ENCODE results near the gene PSMD1. TPM values are rescaled to one million over a fixed set of nuclear protein-coding genes. Genes with fewer than 3 reads are reported as not detected.
"Not testable (repeated sequence)": the region's sequence is repeated elsewhere in the genome, so short reads cannot be mapped to it uniquely, and the experiment has no call there.

Gene PSMD1
- total RNA-seq, 1 donor from 2014 or later = 99.9 TPM

- no peak overlapping the region for H3K27ac Mint-ChIP-seq
- ATAC-seq (ENCODE audit: low read depth) (no peak), DNase-seq (no peak)
- no peaks in the 10 kb centered on the region for H3K36me3 Mint-ChIP-seq (ENCODE audit: low read depth)
- no peak for TF ChIP-seq CTCF (IDR thresholded peaks at IDR 0.05)
- no peaks in the 10 kb centered on the region for H3K9me3 Mint-ChIP-seq
- ChIA-PET POLR2A (no interaction called here), CTCF (interaction anchor here (1.8 kb wide), 1 partner anchor 86 kb away, joined by 5 read pairs; no protein-coding TSS in a partner anchor)
- H3K27me3 Mint-ChIP-seq = peaks cover 42% of the 10 kb centered on the region
- intact Hi-C loops (cut with micrococcal nuclease) = no loop called here
- H3K4me3 Mint-ChIP-seq = no peak overlapping the region
- H3K4me1 Mint-ChIP-seq = peaks cover 2% of the 10 kb centered on the region
These were observed 134.0 kb downstream of the PSMD1 start for GRCh38 chr2:231190531-231191197.

GRCh38 chr2:231191896-231192872 lies 135.5 kb downstream of the PSMD1 start:
- Mint-ChIP-seq H3K27ac (no peak overlapping the region), H3K4me3 (no peak overlapping the region), H3K4me1 (peaks cover 2% of the 10 kb centered on the region), H3K27me3 (peaks cover 41% of the 10 kb centered on the region), H3K36me3 (ENCODE audit: low read depth) (no peaks in the 10 kb centered on the region), H3K9me3 (no peaks in the 10 kb centered on the region)
- ChIA-PET POLR2A (no interaction called here), CTCF (interaction anchor here (1.8 kb wide), 1 partner anchor 88 kb away, joined by 5 read pairs; no protein-coding TSS in a partner anchor)
- TF ChIP-seq CTCF (IDR thresholded peaks at IDR 0.05) = no peak
- ATAC-seq (ENCODE audit: low read depth) (no peak), DNase-seq (no peak)
- intact Hi-C loops (cut with micrococcal nuclease) = no loop called here

- no peak for ATAC-seq (ENCODE audit: low read depth)
- TF ChIP-seq CTCF (IDR thresholded peaks at IDR 0.05) = no peak
- DNase-seq = no peak
- Mint-ChIP-seq H3K9me3 (no peaks in the 10 kb centered on the region), H3K36me3 (ENCODE audit: low read depth) (peaks cover 1% of the 10 kb centered on the region), H3K27me3 (peaks cover 34% of the 10 kb centered on the region), H3K27ac (no peak overlapping the region), H3K4me3 (no peak overlapping the region), H3K4me1 (peaks cover 8% of the 10 kb centered on the region)
- intact Hi-C loops (cut with micrococcal nuclease) = no loop called here
- CTCF ChIA-PET = no interaction called here
- POLR2A ChIA-PET = interaction anchor here (0.6 kb wide), 1 partner anchor 82 kb away, joined by 5 read pairs; no protein-coding TSS in a partner anchor
These were observed 136.5 kb downstream of the PSMD1 start for GRCh38 chr2:231193216-231193615.

DNA sequence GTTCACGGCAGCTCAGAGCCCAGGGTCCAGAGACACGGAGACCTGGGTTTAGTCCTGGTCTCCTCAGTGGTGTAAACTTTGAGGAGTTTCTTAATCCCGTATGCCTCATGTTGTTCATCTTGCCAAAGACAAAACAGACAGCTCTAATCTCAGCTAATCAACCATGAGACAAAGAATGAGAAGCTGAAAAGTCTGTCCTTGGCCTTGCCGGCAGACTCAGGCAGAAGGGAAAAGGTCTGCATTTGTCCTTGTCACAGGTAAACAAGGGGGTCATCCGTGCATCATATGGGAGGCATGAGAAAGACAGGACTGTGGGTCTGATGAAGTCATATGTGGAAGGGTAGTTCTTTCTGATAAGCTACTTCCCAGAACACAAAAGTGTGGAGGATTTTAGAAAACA lies 139.9 kb downstream of the PSMD1 start:
- Mint-ChIP-seq H3K27me3 (peaks cover 13% of the 10 kb centered on the region), H3K4me3 (peak overlapping the region; percentile 41), H3K4me1 (peaks cover 11% of the 10 kb centered on the region), H3K36me3 (ENCODE audit: low read depth) (peaks cover 2% of the 10 kb centered on the region), H3K9me3 (no peaks in the 10 kb centered on the region), H3K27ac (no peak overlapping the region)
- TF ChIP-seq CTCF (IDR thresholded peaks at IDR 0.05) = no peak
- ChIA-PET POLR2A (no interaction called here), CTCF (no interaction called here)
- intact Hi-C loops (cut with micrococcal nuclease) = no loop called here
- no peak for DNase-seq
- no peak for ATAC-seq (ENCODE audit: low read depth)

GRCh38 chr2:231197196-231197595 lies 140.5 kb downstream of the PSMD1 start:
- H3K36me3 Mint-ChIP-seq (ENCODE audit: low read depth); H3K9me3 Mint-ChIP-seq; H3K27ac Mint-ChIP-seq; CTCF ChIA-PET; intact Hi-C loops (cut with micrococcal nuclease); ATAC-seq (ENCODE audit: low read depth); DNase-seq: not testable (repeated sequence)
- Mint-ChIP-seq H3K4me3 (peak overlapping the region; percentile 93), H3K4me1 (peaks cover 11% of the 10 kb centered on the region), H3K27me3 (peaks cover 12% of the 10 kb centered on the region)
- POLR2A ChIA-PET = interaction anchor here (1.2 kb wide), 1 partner anchor 196 kb away, joined by 3 read pairs; no protein-coding TSS in a partner anchor
